ENCODE measurements around the gene FOXP3. TPM values are rescaled to one million over a fixed set of nuclear protein-coding genes. Genes with fewer than 3 reads are reported as not detected.

The FOXP3 gene
- total RNA-seq, 1 experiment from 2014 or later, result 0.42 TPM

DNA sequence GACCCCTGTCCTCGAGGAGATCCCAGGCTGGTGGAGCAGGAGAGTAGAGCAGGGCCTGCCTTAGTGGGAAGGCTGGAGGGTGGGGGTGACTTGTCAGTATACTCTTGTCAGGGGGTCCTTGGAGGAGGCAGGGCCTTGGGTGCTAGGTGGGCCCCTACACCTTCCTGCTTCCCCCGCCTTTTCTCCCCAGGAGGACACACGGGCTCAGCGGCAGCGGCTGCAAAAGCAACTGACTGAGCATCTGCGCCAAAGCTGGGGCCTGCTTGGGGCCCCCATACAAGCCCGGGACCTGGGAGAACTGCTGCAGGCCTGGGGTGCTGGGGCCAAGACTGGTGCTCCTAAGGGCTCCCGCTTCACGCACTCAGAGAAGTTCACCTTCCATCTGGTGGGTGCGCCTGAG, 18.0 kb downstream of the FOXP3 start (continued):
- TF ChIP-seq, protein P1, sequence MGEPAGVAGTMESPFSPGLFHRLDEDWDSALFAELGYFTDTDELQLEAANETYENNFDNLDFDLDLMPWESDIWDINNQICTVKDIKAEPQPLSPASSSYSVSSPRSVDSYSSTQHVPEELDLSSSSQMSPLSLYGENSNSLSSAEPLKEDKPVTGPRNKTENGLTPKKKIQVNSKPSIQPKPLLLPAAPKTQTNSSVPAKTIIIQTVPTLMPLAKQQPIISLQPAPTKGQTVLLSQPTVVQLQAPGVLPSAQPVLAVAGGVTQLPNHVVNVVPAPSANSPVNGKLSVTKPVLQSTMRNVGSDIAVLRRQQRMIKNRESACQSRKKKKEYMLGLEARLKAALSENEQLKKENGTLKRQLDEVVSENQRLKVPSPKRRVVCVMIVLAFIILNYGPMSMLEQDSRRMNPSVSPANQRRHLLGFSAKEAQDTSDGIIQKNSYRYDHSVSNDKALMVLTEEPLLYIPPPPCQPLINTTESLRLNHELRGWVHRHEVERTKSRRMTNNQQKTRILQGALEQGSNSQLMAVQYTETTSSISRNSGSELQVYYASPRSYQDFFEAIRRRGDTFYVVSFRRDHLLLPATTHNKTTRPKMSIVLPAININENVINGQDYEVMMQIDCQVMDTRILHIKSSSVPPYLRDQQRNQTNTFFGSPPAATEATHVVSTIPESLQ (CRISPR knock-in tag; IDR thresholded peaks at IDR 0.05), result no peak
- TF ChIP-seq MLX (CRISPR knock-in tag; IDR thresholded peaks at IDR 0.05), result no peak
- TF ChIP-seq HMGXB4 (CRISPR knock-in tag; IDR thresholded peaks at IDR 0.05), result no peak

DNA sequence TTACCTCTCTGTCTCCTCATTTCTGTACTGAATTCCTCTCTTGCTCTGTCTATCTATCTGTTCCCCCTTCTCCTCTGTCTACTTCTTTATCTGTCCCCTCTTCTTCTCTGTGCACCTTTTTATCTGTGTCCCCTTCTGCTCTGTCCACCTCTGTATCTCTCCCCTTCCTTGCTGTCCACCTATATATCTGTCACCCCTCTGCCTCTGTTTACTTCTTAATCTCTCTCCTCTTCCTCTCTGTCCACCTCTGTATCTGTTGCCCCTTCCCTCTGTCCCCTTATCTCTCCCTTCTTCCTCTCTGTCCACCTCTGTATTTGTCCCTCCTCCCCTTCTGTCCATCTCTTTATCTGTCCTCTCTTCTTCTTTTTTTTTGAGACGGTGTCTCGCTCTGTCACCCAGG, 20.3 kb downstream of the FOXP3 start:
- no peak overlapping the region for H3K27ac Mint-ChIP-seq
- CTCF ChIA-PET, result no interaction called here
- no peaks in the 10 kb centered on the region for H3K9me3 Mint-ChIP-seq
- TF ChIP-seq TP53 (CRISPR knock-in tag; IDR thresholded peaks at IDR 0.05) (no peak), STAT6 (CRISPR knock-in tag; conservative IDR thresholded peaks at IDR 0.05; ENCODE audit: low read depth) (no peak), NFE2L1 (CRISPR knock-in tag; IDR thresholded peaks at IDR 0.05) (no peak), ZSCAN18 (CRISPR knock-in tag; IDR thresholded peaks at IDR 0.05) (no peak), HMGA2 (CRISPR knock-in tag; IDR thresholded peaks at IDR 0.05) (no peak)
- H3K4me3 Mint-ChIP-seq, result no peak overlapping the region
- POLR2A ChIA-PET, result no interaction called here
- peaks cover 3% of the 10 kb centered on the region; the same call in 1 of the 2 replicates for H3K36me3 Mint-ChIP-seq
- DNase-seq (ENCODE audit: low spot score) (no peak), ATAC-seq (no peak)
- H3K4me1 Mint-ChIP-seq, result no peaks in the 10 kb centered on the region
- no peaks in the 10 kb centered on the region for H3K27me3 Mint-ChIP-seq (ENCODE audit: low read depth)

DNA sequence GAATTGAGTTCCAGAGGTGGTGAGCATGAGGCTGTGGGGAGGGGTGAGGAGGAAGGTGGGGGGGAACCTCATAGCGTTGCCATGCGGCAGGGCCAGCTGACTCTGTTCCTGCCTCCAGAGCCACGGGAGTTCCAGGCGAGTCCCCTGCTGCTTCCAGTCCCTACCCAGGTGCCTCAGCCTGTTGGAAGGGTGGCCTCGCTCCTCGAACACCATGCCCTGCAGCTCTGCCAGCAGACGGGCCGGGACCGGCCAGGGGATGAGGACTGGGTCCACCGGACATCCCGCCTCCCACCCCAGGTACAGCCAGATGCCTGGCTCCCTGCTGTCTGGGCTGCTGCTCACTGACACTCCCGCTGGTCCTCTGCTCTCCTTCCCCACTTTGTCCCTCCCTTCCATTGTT, 21.3 kb downstream of the FOXP3 start:
- POLR2A ChIA-PET, result no interaction called here
- TF ChIP-seq ZBTB21 (CRISPR knock-in tag; IDR thresholded peaks at IDR 0.05; ENCODE audit: borderline replicate concordance), result no peak
- TF ChIP-seq MYBL2 (CRISPR knock-in tag; IDR thresholded peaks at IDR 0.05), result no peak
- TF ChIP-seq, protein P2, sequence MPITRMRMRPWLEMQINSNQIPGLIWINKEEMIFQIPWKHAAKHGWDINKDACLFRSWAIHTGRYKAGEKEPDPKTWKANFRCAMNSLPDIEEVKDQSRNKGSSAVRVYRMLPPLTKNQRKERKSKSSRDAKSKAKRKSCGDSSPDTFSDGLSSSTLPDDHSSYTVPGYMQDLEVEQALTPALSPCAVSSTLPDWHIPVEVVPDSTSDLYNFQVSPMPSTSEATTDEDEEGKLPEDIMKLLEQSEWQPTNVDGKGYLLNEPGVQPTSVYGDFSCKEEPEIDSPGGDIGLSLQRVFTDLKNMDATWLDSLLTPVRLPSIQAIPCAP (CRISPR knock-in tag; IDR thresholded peaks at IDR 0.05), result no peak

More for the DNA sequence above, 21.3 kb downstream of the FOXP3 start:
- Mint-ChIP-seq H3K4me1 (no peaks in the 10 kb centered on the region), H3K36me3 (peaks cover 3% of the 10 kb centered on the region; the same call in 1 of the 2 replicates), H3K27ac (no peak overlapping the region), H3K4me3 (no peak overlapping the region), H3K27me3 (ENCODE audit: low read depth) (no peaks in the 10 kb centered on the region), H3K9me3 (no peaks in the 10 kb centered on the region)
- no peak for ATAC-seq
- no peak for DNase-seq (ENCODE audit: low spot score)
- CTCF ChIA-PET, result no interaction called here

All from WTC11 (cell line).